GM19372 (cell line): ENCODE data around the gene SBF2.
A peak's percentile ranks its signal among the peaks of the same experiment; 100 is the strongest.
"Not testable (repeated sequence)": the region's sequence is repeated elsewhere in the genome, so short reads cannot be mapped to it uniquely, and the experiment has no call there.

Experiments
- ATAC-seq: cut with Tn5 transposase; IDR thresholded peaks from one replicate; pipeline ENCODE4 v1.9.1; 2021; ENCODE audit warnings: mild to moderate bottlenecking, low read depth, moderate library complexity; ENCODE audit not compliant: unreplicated experiment

SBF2 gene

DNA sequence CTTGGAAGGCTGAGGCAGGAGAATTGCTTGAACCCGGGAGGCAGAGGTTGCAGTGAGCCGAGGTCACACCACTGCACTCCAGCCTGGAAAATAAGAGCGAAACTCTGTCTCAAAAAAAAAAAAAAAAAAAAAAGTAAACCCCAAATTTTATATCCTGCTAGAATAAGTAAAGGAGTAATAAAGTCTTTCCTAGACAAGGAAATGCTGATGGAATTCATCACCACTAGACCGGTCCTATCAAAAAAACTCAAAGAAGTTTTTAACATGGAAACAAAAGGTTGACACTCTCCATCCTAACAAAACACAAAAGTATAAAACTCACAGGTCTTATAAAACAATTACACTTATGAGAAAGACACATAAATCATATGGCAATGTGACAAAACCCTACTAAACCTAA lies 213.9 kb downstream of the SBF2 start:
- no peak for ATAC-seq

DNA sequence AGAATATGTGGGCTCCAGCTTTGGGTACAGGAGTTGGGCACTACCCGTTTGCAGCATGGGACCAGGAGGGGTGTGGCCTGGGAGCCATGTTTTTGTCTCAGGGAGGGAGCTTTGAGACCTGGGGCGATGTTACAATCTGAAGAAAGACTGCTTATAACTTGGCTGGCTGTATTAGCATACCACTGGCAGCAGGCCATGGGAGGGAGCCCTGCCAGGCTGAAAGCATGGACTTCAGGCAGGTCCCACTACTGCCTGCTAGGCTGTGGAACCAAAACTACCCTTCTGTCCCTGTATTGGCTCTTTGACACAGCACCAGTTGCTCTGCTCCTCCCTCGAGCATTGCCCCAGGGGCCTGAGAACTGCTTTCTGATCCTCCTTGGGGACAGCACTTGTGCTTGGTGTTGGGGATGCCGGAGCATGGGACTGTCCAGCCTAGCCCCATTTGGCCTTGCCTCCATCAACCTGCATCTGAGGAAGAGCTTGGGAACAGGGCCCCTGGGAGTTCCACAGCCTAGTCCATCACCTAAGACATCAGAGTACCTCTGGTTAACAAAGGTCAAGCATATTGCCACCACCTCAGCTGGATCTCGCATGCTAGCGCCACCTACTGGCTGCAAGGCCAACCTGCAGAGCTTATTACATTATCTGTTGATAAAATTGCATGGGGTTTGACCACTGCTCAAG lies 217.4 kb downstream of the SBF2 start:
- peak; percentile 67 for ATAC-seq

DNA sequence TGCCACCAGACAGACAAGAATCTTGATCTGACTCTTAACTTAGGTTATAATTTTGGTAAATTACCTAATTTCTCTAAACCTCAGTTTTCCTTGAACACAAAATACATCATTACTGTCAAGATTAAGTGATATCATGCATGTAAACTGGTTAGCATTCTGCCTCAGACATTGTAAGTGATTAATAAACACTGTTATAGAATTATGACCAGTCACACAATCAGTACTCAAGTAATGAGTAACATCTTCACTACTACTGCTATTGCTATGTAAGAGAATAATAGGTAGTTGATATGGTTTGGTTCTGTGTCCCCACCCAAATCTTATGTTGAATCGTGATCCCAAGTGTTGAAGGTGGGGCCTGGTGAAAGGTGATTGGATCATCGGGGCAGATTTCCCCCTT lies 218.9 kb downstream of the SBF2 start:
- ATAC-seq: no peak

GRCh38 chr11:10072841-10073240 lies 221.2 kb downstream of the SBF2 start:
- no peak for ATAC-seq

GRCh38 chr11:10072142-10072541 lies 221.9 kb downstream of the SBF2 start:
- ATAC-seq: no peak

GRCh38 chr11:10067629-10068300 lies 226.3 kb downstream of the SBF2 start:
- ATAC-seq: no peak

DNA sequence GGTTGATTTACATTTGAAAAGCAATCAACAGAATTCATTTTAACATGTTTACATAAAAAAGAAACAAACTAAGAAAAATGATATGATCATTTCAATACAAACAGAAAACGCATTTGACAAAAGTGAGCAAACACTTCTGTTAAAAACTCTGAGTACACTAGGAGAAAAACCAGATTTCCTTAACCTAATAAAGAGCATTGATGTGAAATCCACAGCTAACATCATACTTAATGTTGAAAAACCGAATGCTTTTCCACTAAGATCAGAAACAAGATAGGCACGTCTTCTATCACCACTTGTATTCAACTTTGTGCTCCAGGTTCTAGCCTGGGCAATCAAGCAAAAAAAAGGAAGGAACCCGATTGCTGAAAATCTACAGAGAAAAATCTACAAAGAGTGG lies 227.6 kb downstream of the SBF2 start:
- ATAC-seq: no peak

DNA sequence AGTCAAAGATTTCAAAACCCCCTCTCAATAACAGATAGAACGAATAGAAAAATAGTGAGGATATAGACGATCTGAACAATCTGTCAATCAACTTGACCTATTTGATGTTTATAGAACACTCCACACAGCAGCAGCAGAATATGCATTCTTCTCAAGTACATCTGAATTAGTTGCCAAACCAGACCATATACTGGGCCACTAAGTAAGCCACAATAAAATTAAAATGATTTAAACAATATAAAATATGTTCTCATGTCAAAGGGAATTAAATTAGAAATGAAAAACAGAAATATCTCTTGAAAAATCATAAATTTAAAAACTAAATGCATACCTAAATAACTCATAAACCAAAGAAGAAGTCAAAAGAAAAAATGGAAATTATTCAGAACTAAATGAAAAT lies 229.2 kb downstream of the SBF2 start:
- no peak for ATAC-seq

- no peak for ATAC-seq
These were observed 235.7 kb downstream of the SBF2 start for GRCh38 chr11:10058356-10058755.

DNA sequence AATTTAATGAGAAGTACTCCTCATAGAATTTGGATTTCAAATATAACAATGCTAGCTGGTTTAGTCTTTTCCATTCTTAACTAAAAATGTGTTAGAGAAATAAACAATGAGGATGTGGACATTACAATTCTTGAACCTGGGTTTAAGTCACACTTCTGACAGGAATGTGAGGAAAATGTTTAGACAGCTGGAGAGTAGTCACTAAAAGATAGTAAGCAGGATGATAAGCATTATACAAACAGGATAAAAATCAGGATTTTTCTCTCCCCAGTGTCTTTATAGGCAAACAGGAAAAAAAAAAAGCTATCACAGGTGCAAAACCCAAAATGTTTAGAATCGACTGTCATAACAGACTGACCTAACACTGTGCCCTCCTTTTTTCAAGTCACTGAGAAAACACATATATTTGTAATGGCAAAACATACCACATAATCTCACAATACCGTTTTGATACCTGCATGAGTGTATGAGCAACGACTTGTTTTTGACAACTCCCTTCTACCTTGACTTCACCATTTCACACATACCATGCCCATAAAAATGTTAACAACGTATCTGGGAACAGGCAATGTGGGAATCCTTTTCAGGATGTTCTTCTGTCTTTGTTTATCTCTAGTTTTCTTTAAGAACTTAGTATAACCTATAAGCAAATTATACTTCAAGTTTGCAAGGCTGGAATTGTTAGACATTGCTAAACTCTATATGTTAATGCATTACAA lies 242.0 kb downstream of the SBF2 start:
- ATAC-seq: no peak

GRCh38 chr11:10050561-10050960 lies 243.5 kb downstream of the SBF2 start:
- no peak for ATAC-seq

DNA sequence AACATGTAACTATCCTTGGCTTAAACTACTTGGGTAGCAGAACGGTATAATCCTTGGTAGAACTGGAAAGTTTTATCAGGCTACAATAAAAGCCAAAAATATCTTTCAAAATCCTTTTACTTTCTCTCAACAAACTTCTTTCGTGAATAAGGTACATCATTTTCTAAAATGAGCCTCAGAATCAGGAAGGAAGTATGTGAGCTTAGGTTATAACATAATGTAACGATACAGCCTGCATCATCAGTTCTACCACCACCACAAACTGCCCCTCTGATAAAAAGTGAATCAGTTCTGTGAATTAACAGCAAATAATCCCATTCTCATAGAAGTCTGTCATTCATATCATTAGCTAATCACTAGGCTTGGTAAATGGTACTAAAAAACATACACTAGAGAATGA lies 244.3 kb downstream of the SBF2 start:
- no peak for ATAC-seq

GRCh38 chr11:10048350-10048749 lies 245.7 kb downstream of the SBF2 start:
- no peak for ATAC-seq

DNA sequence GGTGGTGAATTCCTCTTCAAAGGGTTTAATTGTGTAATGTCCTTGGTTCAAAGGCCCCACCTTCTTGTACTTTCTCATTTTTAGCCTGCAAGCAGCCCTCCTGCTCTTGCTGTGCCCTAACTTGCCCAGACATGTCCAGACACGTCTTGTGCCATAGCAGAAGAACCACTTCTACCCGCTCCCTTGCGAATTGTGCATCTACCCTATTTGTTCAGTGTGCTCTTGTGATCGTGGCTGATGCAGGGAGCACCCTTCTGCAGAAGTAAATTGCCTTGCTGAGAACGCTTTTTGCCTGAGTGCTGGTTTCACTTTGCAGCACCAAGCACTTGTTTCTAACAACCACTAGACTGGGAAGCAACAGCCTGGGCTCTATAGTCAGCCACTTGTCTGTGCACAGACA lies 249.4 kb downstream of the SBF2 start:
- ATAC-seq: no peak

- no peak for ATAC-seq
These were observed 251.3 kb downstream of the SBF2 start for GRCh38 chr11:10042699-10043098.

DNA sequence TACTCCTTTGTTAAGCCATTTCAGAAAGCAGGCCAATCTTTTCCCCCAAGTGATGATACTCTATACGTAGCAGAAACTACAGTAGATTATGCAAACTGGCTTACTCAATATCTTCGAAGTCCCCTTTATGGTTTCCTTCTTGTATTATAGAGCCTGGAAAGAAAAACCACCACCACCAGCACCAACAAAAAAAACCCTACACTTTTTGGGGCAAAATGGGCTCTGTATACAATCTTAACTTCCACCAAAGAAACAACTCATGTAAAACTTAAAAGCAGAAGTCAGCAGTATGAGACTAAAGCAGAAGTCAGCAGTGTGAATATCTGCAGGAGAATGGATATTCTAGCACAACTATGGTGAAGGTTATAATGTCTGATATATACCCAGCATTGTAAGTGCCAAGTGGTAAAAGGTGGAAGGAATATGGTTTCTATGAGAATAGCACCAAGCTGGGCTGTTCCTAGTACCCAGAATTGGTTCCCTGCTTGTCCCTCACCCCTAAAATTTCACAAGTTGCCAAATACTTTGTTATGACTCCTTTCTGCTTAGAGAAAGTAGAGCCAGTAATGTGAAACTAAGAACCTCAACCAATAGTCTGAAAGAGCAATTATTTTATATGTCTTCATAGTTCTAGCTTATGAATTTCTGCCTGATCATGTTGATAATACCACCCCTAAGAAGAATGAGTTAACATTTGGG lies 252.1 kb downstream of the SBF2 start:
- no peak for ATAC-seq

- no peak for ATAC-seq
These were observed 252.7 kb downstream of the SBF2 start for GRCh38 chr11:10041332-10041731.

DNA sequence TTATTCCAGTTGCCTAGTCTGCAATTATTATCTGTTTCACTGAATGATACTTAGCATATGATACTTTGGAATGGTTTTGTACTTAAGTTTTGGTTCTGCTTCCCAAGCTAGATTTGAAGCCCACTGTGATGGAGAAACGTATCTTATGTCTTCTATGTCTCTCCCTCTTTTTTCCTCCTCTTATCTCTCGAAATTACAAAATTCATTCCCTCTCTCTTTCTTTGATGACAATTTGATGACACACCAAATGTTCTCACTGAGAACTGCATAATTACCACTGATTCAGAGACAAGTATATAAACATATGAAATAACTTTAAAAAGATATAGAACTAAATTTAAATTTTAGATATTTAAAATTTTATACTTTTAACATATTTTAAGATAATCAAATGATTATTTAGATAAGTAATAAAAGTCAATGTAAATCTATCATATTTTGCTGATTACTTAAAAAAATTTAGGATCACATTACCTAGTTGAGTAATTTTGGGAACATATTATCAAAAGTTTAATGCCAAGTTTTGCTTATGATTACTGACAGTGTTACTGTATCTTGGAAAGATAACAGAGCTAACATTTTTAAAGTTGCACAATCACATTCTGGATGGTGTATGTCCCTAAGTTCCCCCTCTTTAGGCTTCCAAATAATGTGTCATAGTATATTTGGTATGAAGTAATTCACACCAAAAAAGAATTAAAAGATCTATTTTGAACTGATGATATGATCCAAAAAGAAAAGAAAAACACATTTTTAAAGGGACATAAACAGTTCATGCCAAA lies 255.3 kb downstream of the SBF2 start:
- ATAC-seq: no peak

DNA sequence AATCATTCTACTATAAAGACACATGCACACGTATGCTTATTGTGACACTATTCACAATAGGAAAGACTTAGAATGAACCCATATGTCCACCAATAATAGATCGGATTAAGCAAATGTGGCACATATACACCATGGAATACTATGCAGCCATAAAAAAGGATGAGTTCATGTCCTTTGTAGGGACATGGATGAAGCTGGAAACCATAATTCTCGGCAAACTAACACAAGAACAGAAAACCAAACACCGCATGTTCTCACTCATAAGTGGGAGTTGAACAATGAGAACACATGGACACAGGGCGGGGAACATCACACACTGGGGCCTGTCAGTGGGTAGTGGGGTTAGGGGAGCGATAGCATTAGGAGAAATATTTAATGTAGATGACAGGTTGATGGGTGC lies 258.1 kb downstream of the SBF2 start:
- ATAC-seq: not testable (repeated sequence)

DNA sequence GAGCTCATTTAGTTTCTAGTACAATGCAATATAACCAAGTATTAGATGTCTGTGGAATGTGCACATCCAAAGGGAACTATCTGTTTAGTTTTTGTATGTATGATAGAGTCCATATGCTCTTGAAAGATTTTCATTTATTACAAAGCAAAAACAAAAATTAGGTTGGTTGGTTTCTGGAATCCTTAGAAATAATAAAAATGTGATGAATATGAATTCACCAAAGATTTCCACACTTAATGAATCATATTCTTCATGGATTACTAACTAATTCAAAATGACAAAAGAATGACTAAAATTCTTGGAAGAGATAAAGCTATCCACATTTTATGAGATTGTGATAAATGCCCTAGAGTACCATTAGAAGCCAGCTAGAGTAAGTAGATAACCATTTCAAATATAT lies 261.1 kb downstream of the SBF2 start:
- ATAC-seq: no peak
